ENCODE data around the gene VWA8. TPM values are rescaled to one million over a fixed set of nuclear protein-coding genes. Genes with fewer than 3 reads are reported as not detected.
"Not testable (repeated sequence)": the region's sequence is repeated elsewhere in the genome, so short reads cannot be mapped to it uniquely, and the experiment has no call there.

The VWA8 gene
- polyA plus RNA-seq, 1 donor = 22.4 TPM

- no peak for DNase-seq
Observed at GRCh38 chr13:41582027-41582463, 378.9 kb downstream of the VWA8 start.

- no peak for DNase-seq
Observed at GRCh38 chr13:41580345-41580744, 380.6 kb downstream of the VWA8 start.

GRCh38 chr13:41579881-41580280 lies 381.0 kb downstream of the VWA8 start:
- no peak for DNase-seq

GRCh38 chr13:41579168-41579567 lies 381.7 kb downstream of the VWA8 start:
- DNase-seq = no peak

GRCh38 chr13:41578371-41578770 lies 382.5 kb downstream of the VWA8 start:
- DNase-seq = no peak

- DNase-seq = no peak
Observed at GRCh38 chr13:41577436-41577835, 383.5 kb downstream of the VWA8 start.

- not testable (repeated sequence) for DNase-seq
Observed at GRCh38 chr13:41573640-41574039, 387.3 kb downstream of the VWA8 start.

GRCh38 chr13:41571817-41572340 lies 389.0 kb downstream of the VWA8 start:
- not testable (repeated sequence) for DNase-seq

- no peak for DNase-seq
Observed at GRCh38 chr13:41568972-41569351, 391.9 kb downstream of the VWA8 start.

- DNase-seq = no peak
Observed at GRCh38 chr13:41568143-41568971, 392.6 kb downstream of the VWA8 start.

GRCh38 chr13:41567363-41567762 lies 393.5 kb downstream of the VWA8 start:
- no peak for DNase-seq

GRCh38 chr13:41565846-41566245 lies 395.1 kb downstream of the VWA8 start:
- DNase-seq = no peak

- peak; percentile 29 for DNase-seq
Observed at GRCh38 chr13:41565216-41565615, 395.7 kb downstream of the VWA8 start.

GRCh38 chr13:41563984-41564365 lies 396.9 kb downstream of the VWA8 start:
- no peak for DNase-seq

GRCh38 chr13:41563341-41563983 lies 397.4 kb downstream of the VWA8 start:
- DNase-seq = no peak

- DNase-seq = no peak
Observed at GRCh38 chr13:41562541-41563178, 398.2 kb downstream of the VWA8 start.

- DNase-seq = no peak
Observed at GRCh38 chr13:41562083-41562482, 398.8 kb downstream of the VWA8 start.

GRCh38 chr13:41561170-41561569 lies 399.7 kb downstream of the VWA8 start:
- DNase-seq = no peak

GRCh38 chr13:41558781-41559560 lies 401.9 kb downstream of the VWA8 start:
- no peak for DNase-seq

- no peak for DNase-seq
Observed at GRCh38 chr13:41557719-41558118, 403.2 kb downstream of the VWA8 start.

- DNase-seq = no peak
Observed at GRCh38 chr13:41554626-41555386, 406.1 kb downstream of the VWA8 start.

All from left kidney (tissue), 2 donors.